HG02884 (cell line): Measurements from ENCODE around the gene SYCP1.
"Not testable (repeated sequence)": the region's sequence is repeated elsewhere in the genome, so short reads cannot be mapped to it uniquely, and the experiment has no call there.

Experiments used
- ATAC-seq: cut with Tn5 transposase; IDR thresholded peaks from one replicate; pipeline ENCODE4 v1.9.1; 2021; ENCODE audit warnings: mild to moderate bottlenecking, moderate library complexity; ENCODE audit not compliant: unreplicated experiment

Gene SYCP1

DNA sequence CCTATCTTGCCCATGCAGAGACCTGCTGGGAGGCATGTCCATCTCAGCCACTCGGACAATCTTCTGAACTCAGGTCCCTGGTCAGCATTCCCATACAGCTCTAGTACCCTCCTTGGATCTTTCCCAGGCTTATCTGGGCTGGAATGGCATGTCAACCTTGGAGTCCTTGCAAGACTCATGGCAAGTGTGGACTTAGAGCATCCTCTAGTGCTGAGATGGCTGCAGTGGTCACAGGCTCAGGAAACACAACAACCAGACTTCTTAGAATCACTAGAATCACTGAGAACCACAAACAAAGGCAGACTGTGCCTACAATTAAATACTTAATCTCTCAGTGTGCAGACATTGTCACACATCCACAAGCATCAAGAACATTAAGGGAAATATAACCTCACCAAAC, 101.9 kb downstream of the SYCP1 start:
- no peak for ATAC-seq

DNA sequence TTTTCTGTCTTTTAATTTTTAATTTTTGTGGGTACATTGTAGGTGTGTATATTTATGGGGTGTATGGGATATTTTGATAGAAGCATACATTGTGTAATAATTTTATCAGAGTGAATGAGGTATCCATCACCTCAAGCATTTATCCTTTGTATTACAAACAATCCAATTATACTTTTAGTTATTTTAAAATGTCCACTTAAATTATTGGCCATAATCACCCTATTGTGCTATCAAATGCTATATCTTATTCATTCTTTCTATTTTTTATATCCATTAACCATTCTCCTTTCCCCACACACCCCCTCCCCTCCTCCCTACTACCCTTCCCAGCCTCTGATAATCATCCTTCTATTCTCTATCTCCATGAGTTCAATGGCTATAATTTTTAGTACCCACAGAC, 104.8 kb downstream of the SYCP1 start:
- ATAC-seq, result no peak

DNA sequence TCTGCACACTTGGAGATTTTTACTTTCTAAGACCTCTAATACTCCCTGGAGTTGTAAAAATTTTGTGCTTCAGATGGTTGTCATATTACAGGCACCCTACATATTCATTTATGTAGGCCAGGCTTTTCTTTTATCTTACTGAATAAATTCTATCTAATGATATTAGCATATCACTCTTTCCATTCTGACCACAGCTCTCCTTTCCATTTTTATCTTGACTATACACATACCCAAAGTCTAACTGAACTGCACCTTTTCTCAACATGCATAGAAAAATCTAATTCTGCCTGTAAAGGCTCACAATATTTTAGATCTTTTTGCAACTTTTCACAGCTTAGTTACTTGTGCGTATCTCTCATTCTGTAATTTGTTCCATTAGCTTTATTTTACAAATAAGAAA, 122.2 kb downstream of the SYCP1 start:
- no peak for ATAC-seq

DNA sequence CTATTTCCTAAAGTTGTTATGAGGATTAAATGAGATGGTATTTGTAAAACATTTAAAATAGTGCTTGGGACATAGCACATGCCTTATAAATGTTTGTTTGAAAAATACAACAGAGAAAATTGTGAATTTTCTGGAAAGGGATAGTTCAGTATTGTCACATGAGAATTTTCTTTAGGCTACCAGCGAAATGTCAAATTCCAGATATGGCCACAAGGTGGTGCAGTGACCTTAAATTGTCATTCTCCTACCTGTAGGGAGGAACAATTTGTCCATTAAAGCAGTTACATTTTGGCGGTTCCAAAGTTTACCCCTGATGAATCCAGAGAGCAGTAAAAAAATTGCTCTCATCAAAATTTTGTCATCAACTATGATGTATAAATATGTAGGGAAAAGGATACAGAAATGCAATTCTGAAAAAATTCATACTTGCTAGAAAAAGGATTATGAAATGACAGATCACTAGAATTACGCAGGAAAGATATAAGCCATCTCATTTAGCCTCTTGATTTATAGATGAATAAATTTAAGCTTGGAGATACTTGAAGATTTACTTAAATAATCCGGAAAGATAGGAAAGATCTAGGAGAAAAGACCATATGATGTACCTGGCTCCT, 124.7 kb downstream of the SYCP1 start:
- no peak for ATAC-seq

DNA sequence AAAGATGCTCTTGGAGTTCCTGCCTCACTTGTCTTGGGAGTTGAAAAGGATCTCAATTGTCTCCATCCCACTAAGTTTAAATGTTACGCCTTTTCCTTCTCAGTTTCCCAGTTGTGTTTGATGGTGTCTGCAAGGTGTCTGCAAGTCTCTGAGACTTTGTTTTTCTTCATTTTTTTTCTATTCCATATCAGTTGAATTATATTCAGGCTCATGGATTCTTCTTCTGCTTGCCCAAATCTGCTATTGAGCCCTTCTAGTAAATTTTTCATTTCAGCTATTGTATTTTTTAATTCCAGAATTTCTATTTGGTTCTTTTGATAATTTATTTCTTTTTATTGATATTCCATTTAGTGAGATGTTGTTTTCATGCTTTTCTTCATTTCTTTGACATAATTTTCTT, 127.6 kb downstream of the SYCP1 start:
- no peak for ATAC-seq

DNA sequence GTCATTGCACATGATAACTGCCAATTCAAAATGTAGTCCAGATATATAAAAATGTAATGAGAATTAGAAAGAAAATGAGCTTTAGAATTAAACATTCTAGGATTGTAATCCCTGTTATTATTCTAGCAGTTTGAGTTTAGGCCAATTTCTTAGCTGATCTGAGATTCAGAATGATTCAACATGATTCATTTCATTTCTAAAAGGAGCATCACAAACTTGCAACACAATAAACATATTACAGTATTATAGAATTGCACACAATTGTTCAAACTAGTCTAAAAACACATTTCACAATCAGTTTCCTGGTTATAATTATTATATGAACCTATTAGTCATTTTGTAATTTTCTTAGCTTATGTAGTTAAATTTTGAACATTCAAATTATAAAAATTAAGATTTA, 131.6 kb downstream of the SYCP1 start:
- no peak for ATAC-seq

DNA sequence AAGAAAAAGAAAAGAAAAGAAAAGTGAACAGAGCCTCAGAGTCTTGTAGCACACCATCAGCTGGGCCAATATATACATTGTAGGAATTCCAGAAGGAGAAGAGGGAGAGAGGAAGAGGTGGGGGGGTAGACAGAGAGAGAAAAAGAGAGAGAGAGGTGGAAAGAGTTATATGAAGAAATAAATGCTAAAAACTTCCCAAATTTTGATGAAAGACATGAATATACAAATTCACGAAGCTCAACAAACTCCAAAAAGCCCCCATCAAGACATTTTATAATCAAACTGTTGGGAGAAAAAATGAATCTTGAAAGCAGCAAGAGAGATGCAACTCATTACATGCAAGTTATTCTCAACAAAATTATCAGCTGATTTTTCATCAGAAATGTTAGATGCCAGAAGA, 133.4 kb downstream of the SYCP1 start:
- ATAC-seq, result no peak

DNA sequence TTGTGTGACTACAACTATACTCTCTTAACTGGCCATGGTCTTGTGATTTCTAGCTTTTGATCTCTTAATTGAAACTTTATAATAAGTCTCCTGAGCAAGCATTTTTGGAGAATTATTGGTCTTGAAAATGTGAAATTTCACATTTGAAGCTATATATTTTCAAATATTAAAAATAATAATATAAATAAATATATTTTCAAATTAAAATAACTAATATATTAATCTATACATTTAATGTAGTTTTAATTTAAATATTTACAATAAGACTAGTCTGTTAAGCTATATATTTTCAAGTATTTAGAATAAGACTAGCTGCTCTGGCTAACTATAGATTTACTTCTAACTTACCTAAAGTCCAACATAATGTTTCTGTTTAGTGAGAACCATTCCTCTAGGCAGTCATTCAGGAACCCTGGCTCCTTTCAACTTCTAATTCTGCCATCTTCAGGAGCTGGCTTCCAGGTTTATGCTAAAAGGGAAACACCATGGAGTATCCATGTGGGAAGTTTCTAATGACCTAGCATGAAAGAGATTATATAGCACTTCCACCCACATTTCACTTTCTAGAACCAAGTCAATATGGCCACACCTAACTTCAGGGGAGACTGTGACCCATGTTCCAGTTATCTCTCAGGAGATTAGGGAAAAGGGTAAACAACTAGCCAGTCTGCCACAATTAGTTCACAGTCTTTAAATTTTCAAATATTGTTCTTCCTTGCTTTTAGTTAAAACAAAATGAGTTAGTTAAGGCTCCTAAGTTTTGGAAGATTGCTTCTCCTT, 143.0 kb downstream of the SYCP1 start:
- ATAC-seq, result no peak

DNA sequence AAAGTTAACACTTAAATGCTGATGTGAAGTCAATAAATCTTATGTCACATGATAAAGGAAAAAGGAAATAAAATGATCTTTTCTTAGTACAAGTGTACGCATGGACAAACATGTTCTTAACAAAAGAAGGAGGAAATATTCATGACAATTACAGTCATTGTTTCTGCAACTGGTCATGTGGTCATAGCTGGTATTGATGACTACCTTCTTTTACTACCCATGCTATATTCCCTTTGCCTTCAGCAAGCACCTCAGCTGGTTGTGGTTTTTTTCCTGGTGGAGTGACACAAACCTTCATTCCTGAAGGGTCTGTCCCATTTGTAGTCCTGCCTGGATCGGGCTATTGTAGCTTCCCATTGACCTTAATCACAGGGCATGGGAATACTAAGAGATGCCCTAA, 151.5 kb downstream of the SYCP1 start:
- no peak for ATAC-seq

DNA sequence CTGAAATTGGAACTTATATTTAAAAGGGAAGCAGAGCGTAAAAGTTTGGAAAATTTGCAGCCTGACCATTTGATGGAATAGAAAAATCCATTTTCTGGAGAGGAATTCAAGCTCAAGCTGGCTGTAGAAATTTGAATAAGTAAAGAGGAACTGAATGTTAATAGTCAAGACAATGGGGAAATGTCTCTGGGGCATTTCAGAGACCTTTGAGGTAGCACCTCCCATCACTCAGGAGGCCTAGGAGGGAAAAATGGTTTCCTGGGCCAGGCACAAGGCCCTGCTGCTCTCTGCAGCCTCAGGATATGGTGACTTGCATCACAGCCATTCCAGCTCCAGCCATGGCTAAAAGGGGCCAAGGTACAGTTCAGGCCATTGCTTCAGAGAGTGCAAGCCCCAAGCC, 157.3 kb downstream of the SYCP1 start:
- no peak for ATAC-seq

DNA sequence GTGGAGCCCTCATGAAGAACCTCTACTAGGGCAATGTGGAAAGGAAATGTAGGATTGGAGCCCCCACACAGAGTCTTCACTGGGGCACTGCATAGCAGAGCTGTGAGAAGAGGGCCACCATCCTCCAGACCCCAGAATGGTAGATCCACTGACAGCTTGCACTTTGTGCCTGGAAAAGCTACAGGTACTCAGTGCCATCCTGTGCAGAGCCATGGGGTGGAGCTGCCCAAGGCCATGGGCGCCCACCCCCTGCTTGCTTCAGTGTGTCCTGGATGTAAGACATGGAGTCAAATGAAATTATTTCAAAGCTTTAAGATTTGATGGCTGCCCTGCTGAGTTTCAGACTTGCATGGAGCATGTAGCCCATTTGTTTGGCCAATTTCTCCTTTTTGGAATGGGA, 157.8 kb downstream of the SYCP1 start:
- ATAC-seq, result no peak

DNA sequence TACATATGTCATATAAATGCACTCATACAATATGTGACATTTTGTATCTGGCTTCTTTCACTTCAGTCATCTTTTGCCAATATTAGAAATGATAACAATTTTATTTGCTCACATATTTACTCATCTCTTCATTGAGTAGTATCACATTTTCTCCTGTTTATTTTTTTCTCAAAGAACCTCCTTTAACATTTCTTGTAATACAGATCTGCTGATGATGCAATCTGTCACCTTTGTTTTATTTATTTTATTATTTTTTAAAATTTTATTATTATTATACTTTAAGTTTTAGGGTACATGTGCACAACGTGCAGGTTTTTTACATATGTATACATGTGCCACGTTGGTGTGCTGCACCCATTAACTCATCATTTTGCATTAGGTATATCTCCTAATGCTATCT, 159.1 kb downstream of the SYCP1 start:
- no peak for ATAC-seq

DNA sequence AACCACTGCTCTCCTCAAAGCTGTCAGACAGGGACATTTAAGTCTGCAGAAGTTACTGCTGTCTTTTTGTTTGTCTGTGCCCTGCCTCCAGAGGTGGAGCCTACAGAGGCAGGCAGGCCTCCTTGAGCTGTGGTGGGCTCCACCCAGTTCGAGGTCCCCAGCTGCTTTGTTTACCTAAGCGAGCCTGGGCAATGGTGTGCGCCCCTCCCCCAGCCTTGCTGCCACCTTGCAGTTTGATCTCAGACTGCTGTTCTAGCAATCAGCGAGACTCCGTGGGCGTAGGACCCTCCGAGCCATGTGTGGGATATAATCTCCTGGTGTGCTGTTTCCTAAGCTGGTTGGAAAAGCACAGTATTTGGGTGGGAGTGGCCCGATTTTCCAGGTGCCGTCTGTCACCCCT, 164.9 kb downstream of the SYCP1 start:
- ATAC-seq, result not testable (repeated sequence)

DNA sequence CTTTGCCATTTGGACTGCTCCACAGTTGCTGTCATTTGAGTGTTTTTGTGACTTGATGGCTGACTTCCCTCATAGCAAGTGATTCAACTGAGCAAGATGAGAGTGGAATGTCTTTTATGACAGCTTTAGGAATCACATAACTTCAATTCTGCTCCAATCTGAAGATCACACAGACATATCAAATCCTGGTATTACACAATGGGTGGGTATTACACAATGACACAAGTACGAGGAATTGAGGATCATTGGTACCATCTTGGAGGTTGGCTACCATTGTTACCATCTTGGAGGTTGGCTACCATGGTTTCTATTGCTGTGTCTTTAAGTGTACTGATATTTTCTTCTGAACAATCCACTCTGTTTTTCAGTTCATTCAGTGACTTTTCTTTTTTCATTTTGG, 166.5 kb downstream of the SYCP1 start:
- ATAC-seq, result no peak

DNA sequence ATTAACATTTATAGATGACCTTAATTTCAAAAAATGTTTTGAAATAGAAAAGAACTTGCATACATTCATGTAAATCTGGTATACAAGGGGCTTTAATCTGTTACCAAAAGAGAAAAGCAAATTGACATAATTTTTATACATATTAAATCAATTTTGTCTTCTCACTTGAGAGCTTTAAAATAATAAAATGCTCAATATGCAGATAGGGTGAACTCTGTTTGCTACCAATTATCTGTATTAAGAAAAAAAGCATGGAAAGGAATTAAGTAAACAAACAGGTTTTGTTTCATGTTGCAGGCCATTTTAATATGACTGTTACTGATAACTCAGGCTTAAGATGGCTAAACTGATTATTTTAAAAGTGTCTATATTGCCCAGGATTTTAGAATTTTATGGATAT, 168.9 kb downstream of the SYCP1 start:
- no peak for ATAC-seq

DNA sequence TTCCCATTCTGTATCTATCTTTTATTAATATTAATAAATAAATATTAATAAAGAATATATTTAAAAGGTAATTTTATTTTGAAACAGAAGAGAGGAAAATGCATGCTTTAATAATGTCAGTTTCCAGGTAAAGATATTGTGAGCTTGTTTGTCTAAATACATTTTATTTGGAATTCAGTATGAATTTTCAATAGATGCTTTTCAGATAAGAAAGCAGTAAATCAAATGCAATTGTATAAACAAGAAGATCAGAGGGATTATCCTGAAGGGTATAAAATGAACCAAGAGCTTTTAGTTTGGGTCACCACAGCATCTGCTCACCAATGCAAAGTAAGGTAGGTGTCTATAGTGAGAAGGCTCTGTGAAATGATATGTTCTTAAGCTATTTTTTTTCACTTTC, 174.9 kb downstream of the SYCP1 start, which contains the start of gene TSHB:
Gene TSHB (plus strand): TSS at position 301 of the 400 bp plus-strand sequence. CDS start 3,537 bp downstream, outside the sequence.
- no peak for ATAC-seq

DNA sequence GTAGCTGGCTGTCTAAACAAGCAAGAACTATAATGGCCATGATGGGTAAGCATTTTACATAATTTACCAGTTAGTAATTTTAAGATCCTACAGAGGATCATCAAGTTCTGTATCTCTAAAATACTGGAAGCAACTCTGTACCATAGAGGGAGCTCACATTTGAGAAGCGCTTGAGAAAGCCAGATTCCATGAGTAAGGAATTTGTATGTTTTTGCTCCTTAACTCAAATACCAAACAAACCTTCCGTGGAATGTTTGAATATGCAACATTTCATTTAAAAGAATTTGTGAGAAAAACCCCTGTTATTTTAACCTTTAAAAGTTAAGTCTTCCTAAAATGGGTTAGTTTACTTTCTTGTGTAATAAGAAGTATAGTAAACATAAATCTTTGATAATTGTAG, 176.9 kb downstream of the SYCP1 start:
- ATAC-seq, result no peak

DNA sequence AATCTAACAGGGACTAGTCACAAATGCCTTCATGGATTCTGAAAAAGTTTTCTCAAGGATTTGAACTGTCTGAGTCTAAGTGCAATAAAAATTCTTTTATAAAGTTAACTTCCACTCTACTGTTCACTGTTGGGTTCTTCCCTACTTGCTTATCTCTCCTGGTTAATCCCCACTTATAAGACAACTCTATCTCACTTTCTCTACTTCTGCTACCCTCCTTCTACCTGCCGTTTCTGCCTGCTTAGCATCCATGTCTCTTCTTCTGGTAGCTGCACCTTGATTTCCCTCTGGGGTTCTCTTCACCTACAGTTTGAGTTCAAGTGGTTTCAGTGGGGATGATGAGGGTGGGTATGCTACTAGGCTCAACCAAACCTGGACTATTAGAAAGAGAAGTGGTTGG, 181.0 kb downstream of the SYCP1 start:
- ATAC-seq, result no peak

DNA sequence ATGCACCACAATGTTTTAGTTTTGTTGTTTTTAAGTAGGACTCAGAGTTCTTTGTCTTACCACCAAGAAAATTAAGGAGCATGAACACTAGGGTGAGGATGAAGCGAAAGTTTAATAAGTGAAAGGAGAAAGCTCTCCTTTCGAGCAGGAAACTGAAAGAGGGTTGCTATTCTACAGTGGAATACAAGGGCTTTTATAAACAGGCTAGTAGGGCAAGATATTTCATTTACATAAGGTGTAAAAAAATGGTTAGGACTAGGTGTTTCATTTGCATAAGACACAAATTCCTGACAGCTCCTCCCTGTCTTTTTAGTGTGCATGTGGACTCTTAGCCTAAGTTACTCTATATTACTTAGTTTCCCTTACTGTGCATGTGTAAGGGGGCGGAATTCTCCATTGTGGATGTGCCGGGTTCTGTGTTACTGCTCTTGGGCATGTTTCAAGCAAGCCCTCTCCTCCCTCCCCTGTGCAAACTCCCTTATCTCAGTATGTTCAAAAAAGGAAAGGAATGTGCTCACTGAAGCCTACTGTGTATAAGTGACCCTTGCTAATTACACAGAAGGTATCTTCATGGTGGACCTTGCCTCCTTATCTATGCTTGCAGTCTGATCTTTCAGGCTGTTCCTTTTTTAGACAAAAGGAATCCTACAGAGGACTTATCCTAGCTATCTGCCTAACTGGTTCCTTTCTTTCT, 182.3 kb downstream of the SYCP1 start:
- ATAC-seq, result no peak

DNA sequence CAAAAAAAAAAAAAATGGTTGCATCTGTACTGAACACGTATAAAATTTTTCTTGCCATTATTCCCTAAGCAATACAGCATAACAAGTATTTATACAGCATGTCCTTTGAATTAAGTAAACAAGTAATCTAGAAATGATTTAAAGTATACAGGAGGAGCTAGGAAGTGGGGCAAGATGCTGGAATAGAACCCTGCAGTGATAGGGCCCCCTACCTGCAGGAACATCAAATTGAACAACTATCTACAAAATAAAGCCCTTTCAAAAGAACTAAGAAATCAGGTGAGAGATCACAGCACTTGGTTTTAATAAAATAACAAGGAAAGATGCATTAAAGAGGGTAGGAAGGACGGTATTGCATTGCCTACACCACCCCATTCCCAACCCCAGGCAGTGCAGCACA, 185.8 kb downstream of the SYCP1 start:
- no peak for ATAC-seq

DNA sequence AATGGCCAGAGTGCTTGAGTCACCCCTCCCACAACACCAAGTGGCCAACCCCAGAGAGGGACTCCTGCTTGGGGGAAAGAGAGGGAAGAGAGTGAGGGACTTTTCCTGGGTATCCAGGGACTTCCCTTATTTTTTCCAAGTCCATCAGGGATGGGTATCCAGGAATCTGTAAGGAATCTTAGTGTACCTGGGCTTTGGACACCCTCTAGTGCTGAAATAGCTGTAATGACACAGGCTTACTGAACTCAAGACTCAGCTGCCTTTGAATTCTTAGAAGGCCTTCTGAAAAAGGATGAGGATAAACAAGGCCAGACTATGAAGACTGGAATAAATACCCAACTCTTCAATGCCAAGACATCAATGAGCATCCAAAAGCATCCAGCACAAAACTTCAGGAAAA, 187.0 kb downstream of the SYCP1 start:
- no peak for ATAC-seq
